OCI-LY3 (cell line): ENCODE results near the gene TRIM32.
A peak's percentile ranks its signal among the peaks of the same experiment; 100 is the strongest.

ENCODE experiments used
- H2AFZ ChIP-seq: fragments of 200-600, 300-600 bp; shearing (Covaris generic); 2 replicates; pipeline ENCODE4 v1.6.0; 2014; ENCODE audit warnings: antibody characterized with exemption, low read depth, low read length
- H3K27ac ChIP-seq: fragments of 200-600, 300-600 bp; sonication (generic); 2 replicates; pipeline ENCODE4 v1.5.1; 2014; ENCODE audit warnings: mild to moderate bottlenecking, low read length, moderate library complexity, mixed read lengths
- H3K27me3 ChIP-seq: fragments of 200-600, 300-600 bp; sonication (generic); 2 replicates; pipeline ENCODE4 v1.6.1; 2014; ENCODE audit warnings: low read depth, low read length, mixed read lengths
- H3K36me3 ChIP-seq: fragments of 200-600, 300-600 bp; sonication (generic); replicated peaks from 2 replicates; pipeline ENCODE3; 2014; ENCODE audit warnings: low read depth, low read length, mixed read lengths
- H3K4me1 ChIP-seq: fragments of 300-600, 200-600 bp; sonication (generic); 2 replicates; pipeline ENCODE4 v1.6.1; 2014; ENCODE audit warnings: low read length, mixed read lengths
- H3K4me2 ChIP-seq: fragments of 200-600, 300-600 bp; sonication (generic); 2 replicates; pipeline ENCODE4 v1.6.1; 2014; ENCODE audit warnings: low read length, mixed read lengths
- H3K4me3 ChIP-seq: fragments of 300-600, 200-600 bp; sonication (generic); 2 replicates; pipeline ENCODE4 v1.5.1; 2014; ENCODE audit warnings: antibody characterized with exemption, mild to moderate bottlenecking, low read length, moderate library complexity
- H3K79me2 ChIP-seq: fragments of 300-600, 200-600 bp; shearing (Covaris generic); 2 replicates; pipeline ENCODE4 v1.6.1; 2014; ENCODE audit warnings: mild to moderate bottlenecking, low read length, mixed read lengths
- H3K9ac ChIP-seq: fragments of 300-600, 200-600 bp; shearing (Covaris generic); 2 replicates; pipeline ENCODE4 v1.6.0; 2014; ENCODE audit warnings: mild to moderate bottlenecking, low read length, moderate library complexity
- H3K9me3 ChIP-seq: fragments of 200-600, 300-600 bp; shearing (Covaris generic); 2 replicates; pipeline ENCODE4 v1.6.1; 2014; ENCODE audit warnings: low read length, mixed read lengths; ENCODE audit not compliant: insufficient read depth
- H4K20me1 ChIP-seq: fragments of 200-600, 300-600 bp; sonication (generic); 2 replicates; pipeline ENCODE4 v1.6.1; 2016; ENCODE audit warnings: low read length, mixed read lengths; ENCODE audit not compliant: insufficient read depth
- EZH2phosphoT487 ChIP-seq: fragments of 200-600 bp; shearing (Covaris generic); IDR thresholded peaks from 2 replicates; pipeline ENCODE4 v1.6.1; 2018; ENCODE audit warnings: antibody characterized with exemption, mixed run types, low read depth
- TF ChIP-seq, protein P1 (sequence below): fragments of 200-600, 300-600 bp; sonication (generic); IDR thresholded peaks from 2 replicates; pipeline ENCODE4 v1.5.1; 2014; ENCODE audit warnings: antibody characterized with exemption, low read length, low read depth

TRIM32 gene

GRCh38 chr9:116687074-116687753, at the start of gene TRIM32:
Gene TRIM32, plus strand, starts transcription at chr9:116687305. Its CDS starts 10,438 bp downstream, at chr9:116697743.
- Histone ChIP-seq H2AFZ (peak within 1 kb of the TSS; percentile 59), H3K4me1 (peaks cover 27% of the 10 kb centered on the region), H3K27me3 (no peaks in the 10 kb centered on the region), H3K36me3 (peaks cover 15% of the 10 kb centered on the region), H4K20me1 (peaks cover 40% of the 10 kb centered on the region), H3K9me3 (0 out of 2 replicates have a peak, but pooled peaks cover 6% of the 10 kb centered on the region), H3K27ac (no peak within 1 kb of the TSS; the same call in 1 of the 2 replicates), H3K9ac (peak within 1 kb of the TSS; percentile 78), H3K4me2 (peak within 1 kb of the TSS; percentile 98), H3K4me3 (peak within 1 kb of the TSS; percentile 82), H3K79me2 (peaks cover 48% of the 10 kb centered on the region)
- TF ChIP-seq EZH2phosphoT487: no peak
- TF ChIP-seq, protein P1, sequence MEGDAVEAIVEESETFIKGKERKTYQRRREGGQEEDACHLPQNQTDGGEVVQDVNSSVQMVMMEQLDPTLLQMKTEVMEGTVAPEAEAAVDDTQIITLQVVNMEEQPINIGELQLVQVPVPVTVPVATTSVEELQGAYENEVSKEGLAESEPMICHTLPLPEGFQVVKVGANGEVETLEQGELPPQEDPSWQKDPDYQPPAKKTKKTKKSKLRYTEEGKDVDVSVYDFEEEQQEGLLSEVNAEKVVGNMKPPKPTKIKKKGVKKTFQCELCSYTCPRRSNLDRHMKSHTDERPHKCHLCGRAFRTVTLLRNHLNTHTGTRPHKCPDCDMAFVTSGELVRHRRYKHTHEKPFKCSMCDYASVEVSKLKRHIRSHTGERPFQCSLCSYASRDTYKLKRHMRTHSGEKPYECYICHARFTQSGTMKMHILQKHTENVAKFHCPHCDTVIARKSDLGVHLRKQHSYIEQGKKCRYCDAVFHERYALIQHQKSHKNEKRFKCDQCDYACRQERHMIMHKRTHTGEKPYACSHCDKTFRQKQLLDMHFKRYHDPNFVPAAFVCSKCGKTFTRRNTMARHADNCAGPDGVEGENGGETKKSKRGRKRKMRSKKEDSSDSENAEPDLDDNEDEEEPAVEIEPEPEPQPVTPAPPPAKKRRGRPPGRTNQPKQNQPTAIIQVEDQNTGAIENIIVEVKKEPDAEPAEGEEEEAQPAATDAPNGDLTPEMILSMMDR: no peak

DNA sequence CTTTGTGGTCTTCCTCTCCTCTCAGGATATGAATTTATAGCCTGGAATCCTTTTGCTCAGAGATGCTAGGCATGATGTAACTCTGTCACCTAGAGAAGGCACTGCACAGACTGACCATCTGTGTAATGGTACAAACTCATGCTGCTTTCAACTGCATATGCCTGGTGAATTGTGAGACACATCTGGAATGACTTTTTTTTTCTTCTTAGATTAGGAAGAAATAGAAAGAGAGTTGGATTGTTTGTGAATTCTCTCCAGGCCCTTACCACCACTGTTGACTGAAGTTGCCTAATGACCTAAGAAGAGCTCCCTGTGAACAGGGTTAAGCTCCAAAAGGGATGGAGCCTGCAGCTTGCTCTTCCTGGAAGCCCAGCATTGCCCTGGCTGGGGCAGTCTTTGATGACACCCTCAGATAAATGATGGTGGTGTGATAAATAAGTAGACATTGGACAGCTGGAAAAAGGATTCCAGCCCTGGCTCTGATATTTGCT, 47.8 kb upstream of the TRIM32 start:
- H2AFZ ChIP-seq: no peak overlapping the region
- no peaks in the 10 kb centered on the region for H3K79me2 ChIP-seq
- TF ChIP-seq EZH2phosphoT487: no peak
- TF ChIP-seq, protein P1: no peak
- no peaks in the 10 kb centered on the region for H3K4me1 ChIP-seq
- no peaks in the 10 kb centered on the region for H3K36me3 ChIP-seq
- no peaks in the 10 kb centered on the region for H3K27me3 ChIP-seq
- no peaks in the 10 kb centered on the region for H3K9me3 ChIP-seq
- H3K9ac ChIP-seq: no peak overlapping the region
- no peak overlapping the region for H3K27ac ChIP-seq
- no peaks in the 10 kb centered on the region for H4K20me1 ChIP-seq
- no peak overlapping the region for H3K4me3 ChIP-seq
- no peak overlapping the region for H3K4me2 ChIP-seq

DNA sequence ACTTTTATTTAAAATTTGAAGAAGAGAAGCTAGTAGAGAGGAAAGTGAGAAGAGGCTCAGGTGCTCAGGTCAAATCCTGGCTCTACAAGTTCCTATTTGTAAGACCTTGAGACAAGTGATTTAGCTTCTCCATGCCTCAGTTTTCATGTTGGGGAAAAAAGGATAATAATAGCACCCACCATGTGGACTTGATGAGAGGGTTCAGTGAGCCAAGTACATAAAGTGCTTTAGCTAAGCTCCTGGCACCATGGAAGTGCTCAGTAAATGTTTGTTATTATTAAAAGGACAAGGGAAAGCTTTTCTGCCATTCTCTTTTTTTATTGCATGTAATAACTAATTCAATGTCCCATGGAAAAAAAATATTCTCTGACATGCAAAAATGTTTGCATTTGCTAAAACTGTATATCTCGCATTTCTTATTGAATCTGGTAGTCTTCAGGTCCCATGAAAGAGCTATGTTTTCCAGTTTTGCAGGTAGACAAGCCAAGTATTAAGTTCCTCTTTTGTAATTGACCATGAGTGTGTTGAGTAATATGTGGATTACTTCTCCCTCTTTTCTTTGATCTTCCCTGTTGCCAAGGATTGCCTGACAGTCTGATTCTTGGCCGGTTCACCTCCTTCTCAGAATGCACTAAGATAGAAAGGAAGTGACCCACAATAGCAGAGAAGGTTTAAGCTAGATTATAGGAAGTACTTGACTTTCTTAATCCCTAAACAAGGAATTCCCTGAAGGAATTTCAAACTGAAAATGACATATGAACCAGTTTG, 45.6 kb upstream of the TRIM32 start:
- Histone ChIP-seq H3K4me2 (no peak overlapping the region), H3K79me2 (no peaks in the 10 kb centered on the region), H3K27me3 (no peaks in the 10 kb centered on the region), H3K27ac (no peak overlapping the region), H3K4me1 (no peaks in the 10 kb centered on the region), H3K9me3 (no peaks in the 10 kb centered on the region), H2AFZ (no peak overlapping the region), H4K20me1 (no peaks in the 10 kb centered on the region), H3K36me3 (no peaks in the 10 kb centered on the region), H3K4me3 (no peak overlapping the region), H3K9ac (no peak overlapping the region)
- TF ChIP-seq, protein P1: no peak
- no peak for TF ChIP-seq EZH2phosphoT487

- TF ChIP-seq, protein P1: no peak
- no peak for TF ChIP-seq EZH2phosphoT487
- no peaks in the 10 kb centered on the region for H3K9me3 ChIP-seq
- H3K4me3 ChIP-seq: no peak overlapping the region
- H3K27ac ChIP-seq: no peak overlapping the region
- no peak overlapping the region for H3K4me2 ChIP-seq
- no peaks in the 10 kb centered on the region for H3K4me1 ChIP-seq
- no peaks in the 10 kb centered on the region for H4K20me1 ChIP-seq
- H3K9ac ChIP-seq: no peak overlapping the region
- no peak overlapping the region for H2AFZ ChIP-seq
- no peaks in the 10 kb centered on the region for H3K79me2 ChIP-seq
- H3K36me3 ChIP-seq: no peaks in the 10 kb centered on the region
- H3K27me3 ChIP-seq: no peaks in the 10 kb centered on the region
Observed at GRCh38 chr9:116643691-116644090, 43.4 kb upstream of the TRIM32 start.
